IMR-90 (cell line): ENCODE data around the gene TIA1. TPM values are rescaled to one million over a fixed set of nuclear protein-coding genes. Genes with fewer than 3 reads are reported as not detected.

Experiments used
- ATAC-seq: fragments of 200-7000 bp; cut with Tn5 transposase; 2 replicates; pipeline ENCODE4 v1.9.1; 2020; ENCODE audit warnings: low read depth, mild to moderate bottlenecking, moderate library complexity
- BruUV-seq: library from RNA; stranded (reverse); fragments of 400-500 nt; replicated peaks from 2 replicates; lab custom pipeline; 2021; lab: Mats Ljungman, UMichigan
- CTCF ChIA-PET: fragments of 300-600 bp; formaldehyde crosslinking; extraction: SDS; loops from one replicate; lab custom pipeline; 2021; ENCODE audit warnings: antibody characterized with exemption; lab: Yijun Ruan, JAX
- POLR2A ChIA-PET: fragments of 300-600 bp; sonication (Branson Sonifier 250); formaldehyde crosslinking; loops from one replicate; lab custom pipeline; 2022; ENCODE audit warnings: antibody characterized with exemption; ENCODE audit not compliant: unreplicated experiment; lab: Charles Lee
- DNase-seq: peaks from one replicate; pipeline ENCODE4 v3.0.0; 2013
- H2AFZ ChIP-seq: replicated peaks from 2 replicates; pipeline ENCODE3; 2013; ENCODE audit warnings: low read length, mild to moderate bottlenecking; ENCODE audit not compliant: poor library complexity
- H2AK5ac ChIP-seq: 2 replicates; pipeline ENCODE4 v1.6.1; 2013; ENCODE audit warnings: low read depth, low read length, inconsistent platforms
- H2AK9ac ChIP-seq: replicated peaks from 2 replicates; pipeline ENCODE3; 2013; ENCODE audit warnings: mild to moderate bottlenecking, low read depth, low read length, moderate library complexity; ENCODE audit not compliant: poor library complexity
- H2BK120ac ChIP-seq: 2 replicates; pipeline ENCODE4 v1.6.1; 2013; ENCODE audit warnings: low read depth, low read length, inconsistent platforms
- H2BK15ac ChIP-seq: 3 replicates; pipeline ENCODE4 v1.6.1; 2013; ENCODE audit warnings: low read depth, low read length, inconsistent platforms
- H2BK20ac ChIP-seq: 2 replicates; pipeline ENCODE4 v1.6.1; 2013; ENCODE audit warnings: low read depth, mild to moderate bottlenecking, inconsistent platforms, low read length, moderate library complexity
- H2BK5ac ChIP-seq: 2 replicates; pipeline ENCODE4 v1.6.1; 2013; ENCODE audit warnings: mild to moderate bottlenecking, low read depth, low read length, inconsistent platforms; ENCODE audit not compliant: poor library complexity, severe bottlenecking
- H3K14ac ChIP-seq: replicated peaks from 2 replicates; pipeline ENCODE4 v1.6.1; 2013; ENCODE audit warnings: low read depth, low read length, inconsistent platforms
- H3K18ac ChIP-seq: 2 replicates; pipeline ENCODE4 v1.6.1; 2013; ENCODE audit warnings: low read depth, low read length, control low read depth
- H3K23ac ChIP-seq: 2 replicates; pipeline ENCODE4 v1.6.1; 2013; ENCODE audit warnings: low read depth, low read length, inconsistent platforms
- H3K27ac ChIP-seq: 2 replicates; pipeline ENCODE4 v1.5.1; 2013; ENCODE audit warnings: mild to moderate bottlenecking, control low read depth, low read length; ENCODE audit not compliant: insufficient read depth
- H3K27me3 ChIP-seq: 2 replicates; pipeline ENCODE4 v1.6.1; 2013; ENCODE audit warnings: low read length; ENCODE audit not compliant: control insufficient read depth, insufficient read depth
- H3K36me3 ChIP-seq: 2 replicates; pipeline ENCODE4 v1.6.1; 2013; ENCODE audit warnings: low read length, mixed read lengths; ENCODE audit not compliant: control insufficient read depth, insufficient read depth
- H3K4ac ChIP-seq: 2 replicates; pipeline ENCODE4 v1.6.1; 2013; ENCODE audit warnings: low read depth, low read length, inconsistent platforms
- H3K4me1 ChIP-seq: 2 replicates; pipeline ENCODE4 v1.6.1; 2013; ENCODE audit warnings: low read length, mixed read lengths; ENCODE audit not compliant: control insufficient read depth, insufficient read depth
- H3K4me2 ChIP-seq: 2 replicates; pipeline ENCODE4 v1.6.1; 2013; ENCODE audit warnings: low read depth, mild to moderate bottlenecking, control low read depth, low read length, moderate library complexity
- H3K4me3 ChIP-seq: 2 replicates; pipeline ENCODE4 v1.5.1; 2013; ENCODE audit warnings: low read depth, mild to moderate bottlenecking, control low read depth, low read length, moderate library complexity; ENCODE audit not compliant: insufficient read depth
- H3K56ac ChIP-seq: 2 replicates; pipeline ENCODE4 v1.6.1; 2013; ENCODE audit warnings: low read length, inconsistent platforms; ENCODE audit not compliant: insufficient read depth; ENCODE audit errors: extremely low read depth
- H3K79me1 ChIP-seq, 2 experiments: 2 replicates each; pipeline ENCODE4 v1.6.1; 2013; ENCODE audit warnings: low read length in 2 of 2, inconsistent platforms in 1 of 2, low read depth in 1 of 2
- H3K9ac ChIP-seq: 2 replicates; pipeline ENCODE4 v1.6.1; 2013; ENCODE audit warnings: low read depth, low read length, control low read depth
- H3K9me1 ChIP-seq: 2 replicates; pipeline ENCODE4 v1.6.1; 2013; ENCODE audit warnings: low read length, inconsistent platforms; ENCODE audit not compliant: insufficient read depth
- H3K9me3 ChIP-seq: 2 replicates; pipeline ENCODE4 v1.6.1; 2013; ENCODE audit warnings: low read length; ENCODE audit not compliant: control insufficient read depth, insufficient read depth
- H4K20me1 ChIP-seq: 2 replicates; pipeline ENCODE4 v1.6.1; 2013; ENCODE audit warnings: low read length, inconsistent platforms; ENCODE audit not compliant: insufficient read depth
- H4K5ac ChIP-seq: 2 replicates; pipeline ENCODE4 v1.6.1; 2013; ENCODE audit warnings: mild to moderate bottlenecking, low read depth, low read length, control low read depth
- H4K8ac ChIP-seq, 2 experiments: 2 replicates each; pipeline ENCODE4 v1.6.1; 2013; ENCODE audit warnings: low read depth in 2 of 2, low read length in 2 of 2, control low read depth in 1 of 2, inconsistent platforms in 1 of 2
- H4K91ac ChIP-seq: 2 replicates; pipeline ENCODE4 v1.6.1; 2013; ENCODE audit warnings: low read depth, low read length, inconsistent platforms; ENCODE audit not compliant: insufficient read depth
- CEBPB ChIP-seq: IDR thresholded peaks from 2 replicates; pipeline ENCODE4 v1.6.1; 2012; ENCODE audit warnings: low read depth, low read length, improper control_type of control experiment
- FOS ChIP-seq: fragments of 150-350 bp; IDR thresholded peaks from 2 replicates; pipeline ENCODE4 v1.6.1; 2016; ENCODE audit warnings: low read depth, low read length
- MXI1 ChIP-seq: IDR thresholded peaks from 2 replicates; pipeline ENCODE4 v1.6.1; 2012; ENCODE audit warnings: low read depth, mild to moderate bottlenecking, low read length, moderate library complexity, borderline replicate concordance
- POLR2A ChIP-seq: IDR thresholded peaks from 2 replicates; pipeline ENCODE4 v1.6.1; 2012; ENCODE audit warnings: mild to moderate bottlenecking, low read depth, low read length
- RAD21 ChIP-seq: IDR thresholded peaks from 2 replicates; pipeline ENCODE4 v1.6.1; 2012; ENCODE audit warnings: low read length, improper control_type of control experiment
- RCOR1 ChIP-seq: IDR thresholded peaks from 2 replicates; pipeline ENCODE4 v1.6.1; 2012; ENCODE audit warnings: mild to moderate bottlenecking, low read length, improper control_type of control experiment; ENCODE audit not compliant: insufficient replicate concordance
- RFX5 ChIP-seq: IDR thresholded peaks from 2 replicates; pipeline ENCODE4 v1.8.0; 2012; ENCODE audit warnings: low read depth, mild to moderate bottlenecking, low read length, moderate library complexity
- WGBS, 2 experiments: methylation state at CpG; one replicate each; pipeline versions ENCODE4 v1.1.5 to v1.1.7; 2013; ENCODE audit warnings: missing lambda C conversion rate in 2 of 2; ENCODE audit not compliant: insufficient read length in 1 of 2; ENCODE audit errors: extremely low coverage in 2 of 2; 5-methylcytosine and 5-hydroxymethylcytosine counted together
- dilution Hi-C: fragments of 300-500 bp; cut with HindIII; formaldehyde crosslinking; loops from one replicate; pipeline ENCODE4 v1.14.3; 2018; ENCODE audit warnings: low sequenced_read_pairs; ENCODE audit not compliant: unreplicated experiment
- in situ Hi-C: fragments of 300-500 bp; cut with MboI; formaldehyde crosslinking; loops from 3 replicates; pipeline ENCODE4 v1.14.3; 2019; ENCODE audit warnings: low sequenced_read_pairs, inconsistent platforms, mixed read lengths
- intact Hi-C: fragments of 100-400 bp; cut with micrococcal nuclease; formaldehyde crosslinking; loops from 2 replicates; pipeline ENCODE4 v1.10.0; 2022
- polyA plus RNA-seq, 3 experiments: library from polyadenylated mRNA; depleted of rRNA; stranded (reverse); fragments of >200 nt; gene quantifications; 2 replicates each; pipeline ENCODE4 v1.2.3, GENCODE V29; 2012; ENCODE audit warnings: low replicate concordance in 1 of 3
- total RNA-seq: library from RNA; depleted of rRNA; stranded (reverse); fragments of >200 nt; gene quantifications from 2 replicates; pipeline ENCODE4 v1.2.3, GENCODE V29; 2012
- TF ChIP-seq, protein P1 (sequence below): fragments of 150-350 bp; IDR thresholded peaks from 2 replicates; pipeline ENCODE4 v1.6.1; 2017; ENCODE audit warnings: mild to moderate bottlenecking, antibody characterized with exemption, low read length, low read depth
- TF ChIP-seq, protein P2 (sequence below): conservative IDR thresholded peaks from 2 replicates; pipeline ENCODE4 v1.5.1; 2012; ENCODE audit warnings: mild to moderate bottlenecking, low read depth, low read length, improper control_type of control experiment

TIA1 gene
- total and polyA plus RNA-seq, 2 of the 4 experiments (the other 2 are of a cell fraction): 72.7 to 103 TPM

DNA sequence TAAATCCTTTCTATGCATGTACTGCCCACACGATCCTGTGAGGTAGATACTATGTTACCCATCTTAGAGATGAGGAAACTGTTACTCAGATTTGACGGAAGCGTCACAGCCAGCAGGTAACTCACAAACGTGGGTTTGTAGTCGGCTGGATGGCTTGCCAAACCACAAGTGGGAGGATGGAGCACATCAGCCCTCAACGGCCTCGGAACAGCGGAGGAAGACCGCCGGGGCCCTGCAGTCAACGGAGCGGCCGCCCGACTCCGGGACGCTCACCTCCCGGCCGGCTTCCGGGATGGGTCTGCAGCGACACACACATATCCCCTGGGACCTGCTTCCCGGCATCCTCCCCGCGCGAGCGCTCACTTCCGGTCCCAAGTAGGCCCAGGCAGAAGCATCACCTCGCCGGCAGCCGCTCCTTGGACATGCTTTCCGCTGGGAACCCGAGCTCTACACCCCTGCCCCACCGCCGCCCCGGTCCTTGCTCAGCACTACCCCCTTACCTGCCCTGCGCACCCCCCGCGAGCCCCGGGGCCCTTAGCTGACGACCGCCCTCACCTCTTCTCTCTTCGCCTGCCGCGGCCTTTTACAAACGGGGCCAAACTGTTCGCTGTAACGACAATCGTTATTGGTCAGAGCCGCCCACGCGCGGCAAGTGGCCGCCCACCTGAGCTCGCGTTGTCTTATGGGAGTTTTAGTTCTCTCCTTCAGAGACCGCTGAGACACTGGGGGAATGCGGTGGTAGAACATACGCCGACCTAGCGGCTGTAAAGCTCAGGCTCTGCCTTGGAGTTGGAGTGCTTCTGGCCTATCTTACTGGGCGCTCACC, 57.8 kb downstream of the TIA1 start, which contains the start of gene C2orf42:
TSS of gene C2orf42 (minus strand) at position 602 of the 826 bp plus-strand sequence. CDS start 9,034 bp downstream, outside the sequence.
- Histone ChIP-seq H3K9me1 (no peaks in the 10 kb centered on the region), H3K18ac (peak within 1 kb of the TSS; percentile 86), H3K9ac (peak within 1 kb of the TSS; percentile 97), H3K4me1 (no peaks in the 10 kb centered on the region), H3K27me3 (no peaks in the 10 kb centered on the region), H2BK5ac (peak within 1 kb of the TSS; percentile 96), H2AK5ac (peak within 1 kb of the TSS; percentile 92), H3K23ac (peak within 1 kb of the TSS; percentile 97), H2AFZ (peak within 1 kb of the TSS; percentile 98), H2BK20ac (peak within 1 kb of the TSS; percentile 53; the same call in 1 of the 2 replicates), H2BK120ac (peak within 1 kb of the TSS; percentile 78), H2BK15ac (peak within 1 kb of the TSS; percentile 32; the same call in 1 of the 3 replicates), H3K14ac (peak within 1 kb of the TSS; percentile 100), H4K5ac (peak within 1 kb of the TSS; percentile 97), H3K36me3 (no peaks in the 10 kb centered on the region), H4K20me1 (no peaks in the 10 kb centered on the region), H3K4ac (peak within 1 kb of the TSS; percentile 97), H3K4me2 (peak within 1 kb of the TSS; percentile 80), H4K8ac (peak within 1 kb of the TSS; percentile 82 to 99), H3K56ac (peak within 1 kb of the TSS; percentile 82), H2AK9ac (peak within 1 kb of the TSS; percentile 93), H3K4me3 (peak within 1 kb of the TSS; percentile 90), H3K27ac (peak within 1 kb of the TSS; percentile 95), H3K79me1 (peaks cover 3 to 10% of the 10 kb centered on the region in 2 experiments; a peak in 3 of 4 replicates), H4K91ac (peak within 1 kb of the TSS; percentile 93), H3K9me3 (no peaks in the 10 kb centered on the region)
- intact Hi-C loops: loop anchor here (1.0 kb wide), 1 partner anchor 101 kb away; no protein-coding TSS in a partner anchor
- in situ Hi-C loops: no loop called here
- ChIA-PET CTCF (no interaction called here), POLR2A (interaction anchor here (0.6 to 0.8 kb wide), 4 partner anchors 10 to 40 kb away, joined by 3 to 9 read pairs (median 4); no protein-coding TSS in a partner anchor)
- ATAC-seq (peak; percentile 96), DNase-seq (peak; percentile 98)
- no TSS peak for BruUV-seq
- TF ChIP-seq, protein P1, sequence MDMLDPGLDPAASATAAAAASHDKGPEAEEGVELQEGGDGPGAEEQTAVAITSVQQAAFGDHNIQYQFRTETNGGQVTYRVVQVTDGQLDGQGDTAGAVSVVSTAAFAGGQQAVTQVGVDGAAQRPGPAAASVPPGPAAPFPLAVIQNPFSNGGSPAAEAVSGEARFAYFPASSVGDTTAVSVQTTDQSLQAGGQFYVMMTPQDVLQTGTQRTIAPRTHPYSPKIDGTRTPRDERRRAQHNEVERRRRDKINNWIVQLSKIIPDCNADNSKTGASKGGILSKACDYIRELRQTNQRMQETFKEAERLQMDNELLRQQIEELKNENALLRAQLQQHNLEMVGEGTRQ: peak; percentile 91
- TF ChIP-seq MXI1 (no peak; the same call in 1 of the 2 replicates), FOS (peak; percentile 23; the same call in 1 of the 2 replicates), RFX5 (no peak), POLR2A (peak; percentile 96), RAD21 (peak; percentile 24; the same call in 1 of the 2 replicates), RCOR1 (peak; percentile 5), CEBPB (no peak)
- TF ChIP-seq, protein P2, sequence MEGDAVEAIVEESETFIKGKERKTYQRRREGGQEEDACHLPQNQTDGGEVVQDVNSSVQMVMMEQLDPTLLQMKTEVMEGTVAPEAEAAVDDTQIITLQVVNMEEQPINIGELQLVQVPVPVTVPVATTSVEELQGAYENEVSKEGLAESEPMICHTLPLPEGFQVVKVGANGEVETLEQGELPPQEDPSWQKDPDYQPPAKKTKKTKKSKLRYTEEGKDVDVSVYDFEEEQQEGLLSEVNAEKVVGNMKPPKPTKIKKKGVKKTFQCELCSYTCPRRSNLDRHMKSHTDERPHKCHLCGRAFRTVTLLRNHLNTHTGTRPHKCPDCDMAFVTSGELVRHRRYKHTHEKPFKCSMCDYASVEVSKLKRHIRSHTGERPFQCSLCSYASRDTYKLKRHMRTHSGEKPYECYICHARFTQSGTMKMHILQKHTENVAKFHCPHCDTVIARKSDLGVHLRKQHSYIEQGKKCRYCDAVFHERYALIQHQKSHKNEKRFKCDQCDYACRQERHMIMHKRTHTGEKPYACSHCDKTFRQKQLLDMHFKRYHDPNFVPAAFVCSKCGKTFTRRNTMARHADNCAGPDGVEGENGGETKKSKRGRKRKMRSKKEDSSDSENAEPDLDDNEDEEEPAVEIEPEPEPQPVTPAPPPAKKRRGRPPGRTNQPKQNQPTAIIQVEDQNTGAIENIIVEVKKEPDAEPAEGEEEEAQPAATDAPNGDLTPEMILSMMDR: 0 out of 2 replicates have a peak, but pooled peaks have one; percentile 9
- 0% methylated on average over 28 of the region's 60 CpGs; no CpG with 5 or more reads in 1 of the 2 experiments for WGBS, 2 experiments
- dilution Hi-C loops: no loop called here
